Ovary (tissue), 9 donors: Measurements from ENCODE around the gene CD320. TPM values are rescaled to one million over a fixed set of nuclear protein-coding genes. Genes with fewer than 3 reads are reported as not detected.
"Not testable (repeated sequence)": the region's sequence is repeated elsewhere in the genome, so short reads cannot be mapped to it uniquely, and the experiment has no call there.

Experiments used
- DNase-seq, 5 donors: peaks; one replicate each; pipeline ENCODE4 v3.0.0-alpha.2; 2019 to 2020
- H3K27ac ChIP-seq, 2 donors: fragments of 200-600 bp; one replicate each; pipeline versions ENCODE4 v1.5.1 to v1.8.0; 2019 to 2022
- H3K27me3 ChIP-seq: fragments of 200-600 bp; one replicate; pipeline ENCODE4 v1.8.0; 2022
- H3K36me3 ChIP-seq: fragments of 200-600 bp; sonication (generic); one replicate; pipeline ENCODE4 v1.5.1; 2019
- H3K4me1 ChIP-seq: one replicate; pipeline ENCODE4 v1.8.1; 2013; ENCODE audit warnings: mild to moderate bottlenecking, moderate library complexity; ENCODE audit not compliant: insufficient read depth
- H3K4me3 ChIP-seq: fragments of 200-600 bp; sonication (generic); one replicate; pipeline ENCODE4 v1.5.1; 2017
- H3K9me3 ChIP-seq, 2 donors: fragments of 200-600 bp in 1 of 2; sonication (generic) in 1 of 2; one replicate each; pipeline versions ENCODE4 v1.5.1 to v1.8.1; 2013 to 2019; ENCODE audit warnings: mild to moderate bottlenecking in 1 of 2, moderate library complexity in 1 of 2
- EP300 ChIP-seq: sonication (generic); formaldehyde crosslinking; IDR thresholded peaks from one replicate; pipeline ENCODE4 v1.6.1; 2017; ENCODE audit warnings: antibody characterized with exemption
- POLR2A ChIP-seq: fragments of 450-650 bp; IDR thresholded peaks from one replicate; pipeline ENCODE4 v1.6.1; 2017; ENCODE audit warnings: antibody characterized with exemption, mild to moderate bottlenecking, moderate library complexity
- WGBS, 3 donors: extraction: QIAGEN DNeasy Blood & Tissue Kit in 1 of 3; methylation state at CpG; one replicate each; pipeline versions ENCODE4 v1.1.5 to v1.1.7; 2013 to 2017; 5-methylcytosine and 5-hydroxymethylcytosine counted together
- intact Hi-C, 4 donors: fragments of 100-400 bp; cut with DNase I; formaldehyde crosslinking; loops; one replicate each; pipeline versions ENCODE4 v1.11.0 to v1.15.1; 2022 to 2023
- polyA plus RNA-seq, 2 donors: library from polyadenylated mRNA; stranded (reverse); fragments of 200-250 nt in 1 of 2; fragments of 350-450 nt in 1 of 2; fragmentation: Illumina TruSeq in 1 of 2; extraction: RNeasy Lipid Tissue Mini Kit (QIAGEN cat#74804) in 1 of 2; gene quantifications; one replicate each; pipeline ENCODE4 v1.2.3, GENCODE V29; 2013 to 2014
- total RNA-seq, 7 donors: library from RNA; depleted of rRNA in 2 of 7; stranded (reverse); fragments of >200 nt in 2 of 7; fragmentation: NEBNext Ultra II Directional in 3 of 7; extraction: Animal tissue kit (Norgen Biotek cat#: 25700) in 3 of 7; gene quantifications; one replicate each; pipeline versions ENCODE4 v1.1.0 to v1.2.4, GENCODE V29; 2016 to 2023
- TF ChIP-seq, protein P1 (sequence below), 3 donors: fragments of 450-650 bp in 2 of 3; fragments of 200-600 bp in 1 of 3; IDR thresholded peaks; one replicate each; pipeline versions ENCODE4 v1.5.1 to v1.8.0; 2016 to 2022; ENCODE audit warnings: antibody characterized with exemption in 3 of 3, mild to moderate bottlenecking in 1 of 3
- donor health status: DM: no; HTN: no; CAD: no; lungs with moderate emphysema.
- donor health status: DM: no; HTN: no; CAD: no.
- donor health status: Bipolar disorder and iron deficiency.
- donor health status: DM: yes; HTN: yes; CAD: no.
- donor health status: DM: no; HTN: no; CAD: no.
- donor health status: DM: yes; HTN: yes; CAD: no.

CD320 gene
- total and polyA plus RNA-seq, 9 donors: 1.9 to 57.0 (median 34.2) TPM

DNA sequence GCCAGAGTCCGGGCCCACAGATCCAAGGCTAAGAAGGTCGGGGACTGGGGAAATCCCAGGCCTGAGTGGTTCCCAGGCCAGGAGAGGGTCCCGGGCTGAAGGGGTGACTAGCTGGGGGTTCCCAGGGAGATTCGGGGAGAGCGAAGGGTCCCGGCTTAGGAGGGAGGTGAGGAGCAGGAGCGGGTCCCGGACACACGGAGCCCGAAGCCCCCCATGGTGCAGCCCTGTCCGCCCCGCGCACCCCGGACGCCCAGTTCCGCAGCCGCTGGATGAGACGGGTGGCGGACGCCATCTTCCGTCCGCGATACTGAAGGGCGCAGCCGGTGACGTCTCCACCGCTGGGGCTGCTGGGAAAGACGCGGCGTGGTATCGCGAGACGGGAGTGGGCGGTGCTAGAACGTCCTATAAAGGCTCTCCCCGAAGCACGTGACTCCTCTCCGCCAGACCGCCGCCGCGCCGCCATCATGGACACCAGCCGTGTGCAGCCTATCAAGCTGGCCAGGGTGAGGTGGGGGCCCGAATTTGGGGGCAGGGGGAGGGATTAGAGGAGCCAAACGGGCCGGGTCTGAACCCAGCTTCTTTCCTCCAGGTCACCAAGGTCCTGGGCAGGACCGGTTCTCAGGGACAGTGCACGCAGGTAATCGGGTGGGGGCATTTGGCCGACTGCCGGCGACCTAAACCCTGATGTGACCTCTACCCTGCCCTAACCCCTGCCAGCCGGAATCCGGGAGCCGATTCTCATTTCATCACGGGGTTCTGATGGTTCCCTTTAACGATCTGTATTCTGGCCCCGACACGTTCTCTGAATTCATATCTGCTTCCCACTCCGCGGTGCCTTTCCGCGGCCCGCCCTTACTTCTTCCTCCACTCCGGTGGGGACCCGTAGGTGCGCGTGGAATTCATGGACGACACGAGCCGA is 13.2 kb upstream of the CD320 start, which contains the start of the genes NDUFA7 and RPS28:
TSS of gene NDUFA7 (minus strand) at position 309 of the 919 bp plus-strand sequence. CDS start at position 292, 17 bp downstream.
TSS of gene RPS28 (plus strand) at position 430 of the 919 bp plus-strand sequence. CDS start at position 465, 35 bp downstream.
- WGBS, 3 donors: 0 to 1% (median 0%) methylated on average over 67 to 72 of the region's 72 CpGs
- H3K9me3 ChIP-seq: no peaks in the 10 kb centered on the region
- peak within 1 kb of the TSS; percentile 80 for H3K4me3 ChIP-seq
- TF ChIP-seq EP300 (no peak), POLR2A (peak; percentile 98)
- TF ChIP-seq, protein P1, sequence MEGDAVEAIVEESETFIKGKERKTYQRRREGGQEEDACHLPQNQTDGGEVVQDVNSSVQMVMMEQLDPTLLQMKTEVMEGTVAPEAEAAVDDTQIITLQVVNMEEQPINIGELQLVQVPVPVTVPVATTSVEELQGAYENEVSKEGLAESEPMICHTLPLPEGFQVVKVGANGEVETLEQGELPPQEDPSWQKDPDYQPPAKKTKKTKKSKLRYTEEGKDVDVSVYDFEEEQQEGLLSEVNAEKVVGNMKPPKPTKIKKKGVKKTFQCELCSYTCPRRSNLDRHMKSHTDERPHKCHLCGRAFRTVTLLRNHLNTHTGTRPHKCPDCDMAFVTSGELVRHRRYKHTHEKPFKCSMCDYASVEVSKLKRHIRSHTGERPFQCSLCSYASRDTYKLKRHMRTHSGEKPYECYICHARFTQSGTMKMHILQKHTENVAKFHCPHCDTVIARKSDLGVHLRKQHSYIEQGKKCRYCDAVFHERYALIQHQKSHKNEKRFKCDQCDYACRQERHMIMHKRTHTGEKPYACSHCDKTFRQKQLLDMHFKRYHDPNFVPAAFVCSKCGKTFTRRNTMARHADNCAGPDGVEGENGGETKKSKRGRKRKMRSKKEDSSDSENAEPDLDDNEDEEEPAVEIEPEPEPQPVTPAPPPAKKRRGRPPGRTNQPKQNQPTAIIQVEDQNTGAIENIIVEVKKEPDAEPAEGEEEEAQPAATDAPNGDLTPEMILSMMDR (IDR thresholded peaks at IDR 0.05): peak in 2 of 3 donors; percentile 17 to 62
- DNase-seq: peak; percentile 96 to 99 (median 98)
- no peaks in the 10 kb centered on the region for H3K27me3 ChIP-seq
- H3K36me3 ChIP-seq: no peaks in the 10 kb centered on the region
- peak within 1 kb of the TSS; percentile 74 to 83 for H3K27ac ChIP-seq
- H3K4me1 ChIP-seq: peaks cover 8% of the 10 kb centered on the region
- intact Hi-C loops: no loop called here

DNA sequence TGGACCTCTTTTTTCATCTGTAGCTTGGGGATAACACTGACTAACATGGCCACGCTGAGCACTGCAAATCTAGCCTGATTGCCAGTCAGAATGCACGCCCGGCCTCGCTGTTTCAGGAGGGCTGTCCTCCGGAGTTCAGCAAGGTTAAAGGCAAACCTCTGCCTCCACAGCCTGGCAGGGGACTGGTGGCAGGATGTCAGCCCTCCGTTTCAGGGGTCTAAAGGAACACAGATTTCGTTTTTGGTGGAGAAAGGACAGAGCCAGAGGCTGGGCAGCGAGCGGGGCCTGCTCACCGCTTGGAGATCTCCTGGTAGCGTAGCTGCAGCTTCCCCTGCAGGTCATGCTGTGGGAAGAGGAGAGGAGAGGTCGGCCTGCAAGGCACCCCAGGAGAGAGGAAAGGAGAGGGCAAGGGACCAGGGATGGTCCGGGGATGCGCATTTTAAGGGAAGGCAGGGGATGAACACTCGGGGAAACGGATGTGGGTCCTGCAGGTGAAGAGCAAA is 12.5 kb upstream of the CD320 start:
- Histone ChIP-seq H3K27me3 (no peaks in the 10 kb centered on the region), H3K36me3 (no peaks in the 10 kb centered on the region), H3K4me1 (peaks cover 8% of the 10 kb centered on the region), H3K27ac (peak overlapping the region; percentile 74 to 83), H3K9me3 (no peaks in the 10 kb centered on the region), H3K4me3 (peak overlapping the region; percentile 80)
- TF ChIP-seq, protein P1 (IDR thresholded peaks at IDR 0.05): no peak
- TF ChIP-seq POLR2A: no peak
- no peak for TF ChIP-seq EP300
- 0 to 2% (median 1%) methylated on average over 16 of the region's 16 CpGs for WGBS, 3 donors
- intact Hi-C loops: no loop called here
- DNase-seq: no peak

DNA sequence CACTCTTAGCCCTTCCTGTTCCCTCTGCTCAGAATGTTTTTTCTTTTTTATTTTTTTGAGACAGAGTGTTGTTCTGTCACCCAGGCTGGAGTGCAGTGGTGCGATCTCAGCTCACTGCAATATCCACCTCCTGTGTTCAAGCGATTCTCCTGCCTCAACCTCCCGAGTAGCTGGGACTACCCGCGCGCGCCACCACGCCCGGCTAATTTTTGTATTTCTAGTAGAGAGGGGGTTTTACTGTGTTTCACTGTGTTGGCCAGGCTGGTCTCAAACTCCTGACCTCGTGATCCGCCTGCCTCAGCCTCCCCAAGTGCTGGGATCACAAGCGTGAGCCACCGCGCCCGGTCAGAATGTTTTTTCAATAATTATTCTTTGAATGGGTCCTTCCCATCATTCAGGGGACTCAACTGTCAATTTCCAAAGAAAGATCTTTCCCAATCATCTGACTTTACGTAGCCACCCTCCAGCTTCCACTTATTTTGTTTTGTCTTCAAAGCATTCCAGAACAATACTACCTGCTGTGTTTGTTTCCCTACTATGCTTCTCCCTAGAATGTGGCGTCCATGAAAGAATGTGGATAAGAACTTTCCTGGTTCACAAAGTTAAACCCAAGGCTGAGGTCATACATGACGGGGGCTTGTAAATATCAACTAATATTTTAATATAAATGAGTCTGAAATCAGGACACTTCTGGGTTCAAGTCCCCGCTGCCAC is 11.8 kb upstream of the CD320 start:
- 81 to 86% (median 81%) methylated on average over 19 of the region's 19 CpGs for WGBS, 3 donors
- H3K4me3 ChIP-seq: peak overlapping the region; percentile 80

DNA sequence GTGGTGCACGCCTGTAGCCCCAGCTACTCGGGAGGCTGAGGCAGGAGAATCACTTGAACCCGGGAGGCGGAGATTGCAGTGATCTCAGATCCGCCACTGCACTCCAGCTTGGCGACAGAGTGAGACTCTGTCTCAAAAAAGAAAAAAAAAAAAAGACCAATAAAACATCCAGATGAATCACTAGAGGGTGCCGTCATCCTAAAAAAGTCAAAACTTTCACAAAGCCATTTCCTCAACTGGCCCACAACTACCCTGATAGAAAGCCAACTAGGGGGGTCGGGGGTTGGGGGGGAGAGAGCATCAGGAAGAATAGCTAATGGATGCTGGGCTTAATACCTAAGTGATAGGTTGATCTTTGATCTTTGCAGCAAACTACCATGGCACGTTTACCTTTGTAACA is 10.7 kb upstream of the CD320 start:
- H3K27ac ChIP-seq, H3K9me3 ChIP-seq, DNase-seq, H3K27me3 ChIP-seq, H3K4me1 ChIP-seq, H3K36me3 ChIP-seq, H3K4me3 ChIP-seq: not testable (repeated sequence)
- WGBS, 3 donors: 73 to 79% (median 76%) methylated on average over 9 of the region's 9 CpGs
- intact Hi-C loops: loop anchor here in 1 of 4 donors (10.0 kb wide), 1 partner anchor 54 kb away; no protein-coding TSS in a partner anchor

More for the DNA sequence above, 11.8 kb upstream of the CD320 start:
- no peaks in the 10 kb centered on the region for H3K36me3 ChIP-seq
- no peak overlapping the region for H3K27ac ChIP-seq
- TF ChIP-seq, protein P1 (IDR thresholded peaks at IDR 0.05): no peak
- no peak for TF ChIP-seq POLR2A
- no peak for TF ChIP-seq EP300
- no peaks in the 10 kb centered on the region for H3K9me3 ChIP-seq
- H3K27me3 ChIP-seq: no peaks in the 10 kb centered on the region
- no peak for DNase-seq
- intact Hi-C loops: loop anchor here in 1 of 4 donors (10.0 kb wide), 1 partner anchor 55 kb away; no protein-coding TSS in a partner anchor
- peaks cover 8% of the 10 kb centered on the region for H3K4me1 ChIP-seq
